IPS DF 6.9 (cell line): ENCODE data around the gene PMPCA.

Source experiments
- DNase-seq: peaks from one replicate; pipeline ENCODE4 v3.0.0-alpha.2; 2013; ENCODE audit warnings: low read depth, low spot score
- H3K27ac ChIP-seq: one replicate; pipeline ENCODE4 v1.5.1; 2013; ENCODE audit warnings: low read length, control low read depth
- H3K27me3 ChIP-seq: 2 replicates; pipeline ENCODE4 v1.6.1; 2013; ENCODE audit warnings: mild to moderate bottlenecking, low read length; ENCODE audit not compliant: control insufficient read depth, insufficient read depth
- H3K36me3 ChIP-seq: 2 replicates; pipeline ENCODE4 v1.6.1; 2013; ENCODE audit warnings: low read length; ENCODE audit not compliant: control insufficient read depth, insufficient read depth
- H3K4me1 ChIP-seq: 2 replicates; pipeline ENCODE4 v1.6.1; 2013; ENCODE audit warnings: low read length; ENCODE audit not compliant: control insufficient read depth, insufficient read depth
- H3K4me3 ChIP-seq: 2 replicates; pipeline ENCODE4 v1.5.1; 2013; ENCODE audit warnings: mild to moderate bottlenecking, low read length
- H3K9me3 ChIP-seq: 2 replicates; pipeline ENCODE4 v1.6.1; 2013; ENCODE audit warnings: low read length, inconsistent platforms; ENCODE audit not compliant: control insufficient read depth, insufficient read depth
- WGBS: extraction: QIAGEN DNeasy Blood & Tissue Kit; methylation state at CpG from one replicate; pipeline ENCODE4 v1.1.7; 2013; ENCODE audit warnings: mixed read lengths, missing lambda C conversion rate; ENCODE audit not compliant: insufficient read length, insufficient coverage; 5-methylcytosine and 5-hydroxymethylcytosine counted together

PMPCA gene

DNA sequence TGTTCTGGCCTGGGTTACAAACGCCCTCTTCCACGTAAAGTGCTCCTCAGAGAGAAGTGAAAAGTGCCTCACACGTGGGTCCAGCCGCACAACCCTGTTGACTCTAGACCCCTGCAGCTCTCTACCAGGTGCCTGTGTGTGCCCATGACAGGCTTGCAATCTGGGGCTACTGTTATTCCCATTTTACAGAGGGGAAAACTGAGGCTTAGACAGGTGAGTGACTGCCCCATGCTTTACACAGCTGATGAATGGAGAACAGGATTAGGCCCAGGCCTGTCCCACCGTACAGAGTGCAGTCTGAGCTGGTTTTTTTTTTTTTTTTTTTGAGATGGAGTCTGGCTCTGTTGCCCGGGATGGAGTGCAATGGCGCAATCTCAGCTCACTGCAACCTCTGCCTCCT, 35.3 kb downstream of the PMPCA start:
- WGBS, result no CpG with 5 or more reads among the region's 7 CpGs
- Histone ChIP-seq H3K4me1 (no peaks in the 10 kb centered on the region), H3K27me3 (no peaks in the 10 kb centered on the region), H3K4me3 (no peak overlapping the region), H3K27ac (no peak overlapping the region), H3K36me3 (peaks cover 44% of the 10 kb centered on the region), H3K9me3 (no peaks in the 10 kb centered on the region)
- no peak for DNase-seq

DNA sequence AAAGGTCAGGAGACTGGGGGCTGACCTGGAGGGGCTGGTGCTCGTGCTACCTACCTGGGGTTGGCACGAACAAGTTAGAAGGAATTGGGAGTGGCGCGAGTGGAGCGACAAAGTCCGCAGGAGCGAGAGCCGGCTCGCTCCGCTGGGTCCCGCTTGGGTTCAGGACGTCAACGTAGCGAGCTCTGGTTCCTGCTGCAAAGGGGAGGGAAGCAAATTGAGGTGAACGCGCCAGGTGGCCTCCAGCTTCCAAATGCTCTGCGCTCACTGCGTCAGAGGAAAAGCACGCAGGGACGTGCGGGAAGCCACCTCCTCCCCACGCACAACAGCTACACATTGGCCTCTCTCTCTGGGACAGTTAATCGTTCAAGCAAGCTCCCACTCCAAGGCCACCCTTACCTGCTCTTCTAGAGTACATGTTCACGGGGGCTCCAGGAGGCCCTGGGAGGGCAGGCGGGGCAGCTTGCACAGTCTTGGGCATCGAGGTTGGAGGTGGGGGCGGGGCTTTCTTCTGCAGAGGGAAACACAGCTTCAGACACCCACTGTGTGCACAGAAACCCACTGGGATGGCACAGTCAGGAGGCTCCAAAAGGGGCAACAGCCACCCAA, 36.8 kb downstream of the PMPCA start:
- no CpG with 5 or more reads among the region's 27 CpGs for WGBS
- peaks cover 40% of the 10 kb centered on the region for H3K36me3 ChIP-seq

DNA sequence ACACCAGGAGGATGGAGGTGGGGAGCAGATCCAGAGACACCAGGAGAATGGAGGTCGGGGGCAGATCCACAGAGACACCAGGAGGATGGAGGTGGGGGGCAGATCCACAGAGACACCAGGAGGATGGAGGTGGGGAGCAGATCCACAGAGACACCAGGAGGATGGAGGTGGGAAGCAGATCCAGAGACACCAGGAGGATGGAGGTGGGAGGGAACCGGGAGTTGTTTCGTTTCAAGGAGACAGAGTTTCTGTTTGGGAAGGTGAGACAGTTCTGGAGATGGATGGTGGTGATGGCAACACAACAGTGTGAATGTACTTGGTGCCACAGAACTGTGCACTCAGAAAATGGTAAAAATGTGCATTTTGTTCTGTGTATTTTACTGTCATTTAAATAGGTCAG, 38.2 kb downstream of the PMPCA start:
- WGBS, result no CpG with 5 or more reads among the region's 3 CpGs
- H3K9me3 ChIP-seq, result no peaks in the 10 kb centered on the region
- no peaks in the 10 kb centered on the region for H3K27me3 ChIP-seq
- H3K36me3 ChIP-seq, result peaks cover 36% of the 10 kb centered on the region
- H3K4me3 ChIP-seq, result no peak overlapping the region
- H3K27ac ChIP-seq, result no peak overlapping the region
- no peak for DNase-seq
- H3K4me1 ChIP-seq, result no peaks in the 10 kb centered on the region

More for the DNA sequence above, 36.8 kb downstream of the PMPCA start:
- no peak for DNase-seq
- Histone ChIP-seq H3K27ac (no peak overlapping the region), H3K4me3 (no peak overlapping the region), H3K9me3 (no peaks in the 10 kb centered on the region), H3K27me3 (no peaks in the 10 kb centered on the region), H3K4me1 (no peaks in the 10 kb centered on the region)

DNA sequence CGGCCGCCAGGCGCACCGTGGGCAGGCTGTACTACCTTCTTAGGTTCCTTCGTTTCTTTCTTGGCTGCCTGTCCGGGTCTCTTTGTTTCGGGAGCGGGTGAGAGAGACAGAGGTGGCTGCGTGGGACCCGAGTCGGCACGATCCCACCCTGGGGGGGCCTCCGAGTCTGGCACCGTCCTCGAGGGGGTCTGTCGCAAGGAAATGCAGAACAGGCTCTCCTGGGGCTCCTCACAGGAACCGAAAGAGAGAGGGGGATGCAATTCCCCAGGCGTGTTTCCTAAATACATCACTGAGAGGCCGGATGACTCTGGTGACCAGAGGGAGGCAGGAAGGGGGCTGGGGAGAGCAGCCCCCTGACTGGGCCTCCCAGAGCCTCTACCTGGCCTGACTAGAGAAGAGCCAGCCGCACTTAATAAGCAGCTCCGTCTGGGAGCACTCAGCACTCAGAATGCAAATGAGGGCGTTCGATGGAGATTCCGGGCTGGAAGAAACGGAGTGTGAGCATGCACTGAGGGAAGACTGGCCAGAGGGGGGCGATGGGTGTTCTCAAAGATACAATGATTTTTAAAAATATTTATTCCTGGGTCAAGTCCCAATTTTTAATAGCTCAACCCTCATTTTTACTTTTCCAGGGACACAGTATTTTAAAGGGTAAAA, 40.9 kb downstream of the PMPCA start:
- Histone ChIP-seq H3K27me3 (no peaks in the 10 kb centered on the region), H3K36me3 (peaks cover 52% of the 10 kb centered on the region), H3K27ac (no peak overlapping the region), H3K4me3 (no peak overlapping the region), H3K4me1 (no peaks in the 10 kb centered on the region), H3K9me3 (no peaks in the 10 kb centered on the region)
- no peak for DNase-seq
- WGBS, result no CpG with 5 or more reads among the region's 26 CpGs

DNA sequence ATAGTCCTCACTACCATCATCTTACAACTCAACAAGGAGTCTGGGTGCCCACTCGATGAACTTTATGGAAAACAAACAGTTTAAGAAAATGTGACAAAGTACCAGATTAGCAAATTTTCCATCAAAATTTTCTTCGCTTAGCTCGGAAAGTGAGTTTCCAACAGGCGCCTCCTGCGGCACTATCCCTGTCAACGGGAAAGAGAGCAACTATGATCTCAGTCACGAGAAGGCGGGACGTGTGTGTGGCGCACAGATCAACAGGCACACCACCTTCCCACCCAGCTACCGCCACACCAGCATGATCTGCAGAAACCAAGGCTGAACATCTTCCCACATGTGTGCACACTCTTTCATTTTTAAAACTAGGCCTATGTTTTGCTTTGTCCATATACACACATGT, 42.9 kb downstream of the PMPCA start:
- Histone ChIP-seq H3K4me3 (no peak overlapping the region), H3K4me1 (no peaks in the 10 kb centered on the region), H3K27me3 (no peaks in the 10 kb centered on the region), H3K27ac (no peak overlapping the region), H3K9me3 (no peaks in the 10 kb centered on the region), H3K36me3 (peaks cover 50% of the 10 kb centered on the region)
- no CpG with 5 or more reads among the region's 11 CpGs for WGBS
- DNase-seq, result no peak

DNA sequence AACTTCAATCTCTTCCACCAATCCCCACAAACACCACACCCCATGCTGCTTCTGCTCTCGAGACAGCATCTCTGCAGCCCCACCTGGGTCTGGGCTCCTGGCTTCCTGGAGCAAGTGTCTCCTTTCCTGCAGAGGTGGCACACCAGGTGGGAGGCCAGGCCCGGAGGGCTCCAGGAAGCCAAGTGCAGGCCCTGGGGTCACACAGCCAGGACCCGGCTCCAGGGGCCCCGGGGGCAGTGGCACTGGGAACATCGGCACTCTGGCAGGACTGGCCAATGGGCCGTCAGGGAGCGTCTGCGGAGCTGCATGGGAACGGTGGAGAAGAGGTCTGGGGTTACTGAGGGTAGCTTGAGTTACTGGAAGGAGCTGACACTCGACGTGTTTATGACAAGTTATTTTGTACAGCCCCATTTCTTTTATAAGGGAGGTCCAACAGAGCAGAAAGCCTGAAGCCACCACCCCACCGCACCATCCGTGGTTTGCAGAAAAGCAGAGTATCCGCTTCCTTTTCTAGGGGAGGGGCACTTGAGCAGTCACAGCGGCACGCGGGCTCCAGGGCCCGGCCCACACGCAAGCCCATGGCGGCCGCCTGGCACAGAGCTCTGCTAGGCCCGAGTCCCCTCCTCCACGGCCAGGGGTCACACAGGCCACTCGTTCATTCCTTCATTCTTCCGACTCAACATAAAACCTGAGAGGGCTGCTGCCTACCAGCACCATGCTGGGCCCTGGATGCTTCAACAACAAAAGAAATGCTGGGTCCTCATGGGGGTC, 43.8 kb downstream of the PMPCA start:
- Histone ChIP-seq H3K4me1 (no peaks in the 10 kb centered on the region), H3K27me3 (no peaks in the 10 kb centered on the region), H3K36me3 (peaks cover 55% of the 10 kb centered on the region), H3K27ac (no peak overlapping the region), H3K4me3 (no peak overlapping the region), H3K9me3 (no peaks in the 10 kb centered on the region)
- DNase-seq, result no peak
- WGBS, result no CpG with 5 or more reads among the region's 25 CpGs

DNA sequence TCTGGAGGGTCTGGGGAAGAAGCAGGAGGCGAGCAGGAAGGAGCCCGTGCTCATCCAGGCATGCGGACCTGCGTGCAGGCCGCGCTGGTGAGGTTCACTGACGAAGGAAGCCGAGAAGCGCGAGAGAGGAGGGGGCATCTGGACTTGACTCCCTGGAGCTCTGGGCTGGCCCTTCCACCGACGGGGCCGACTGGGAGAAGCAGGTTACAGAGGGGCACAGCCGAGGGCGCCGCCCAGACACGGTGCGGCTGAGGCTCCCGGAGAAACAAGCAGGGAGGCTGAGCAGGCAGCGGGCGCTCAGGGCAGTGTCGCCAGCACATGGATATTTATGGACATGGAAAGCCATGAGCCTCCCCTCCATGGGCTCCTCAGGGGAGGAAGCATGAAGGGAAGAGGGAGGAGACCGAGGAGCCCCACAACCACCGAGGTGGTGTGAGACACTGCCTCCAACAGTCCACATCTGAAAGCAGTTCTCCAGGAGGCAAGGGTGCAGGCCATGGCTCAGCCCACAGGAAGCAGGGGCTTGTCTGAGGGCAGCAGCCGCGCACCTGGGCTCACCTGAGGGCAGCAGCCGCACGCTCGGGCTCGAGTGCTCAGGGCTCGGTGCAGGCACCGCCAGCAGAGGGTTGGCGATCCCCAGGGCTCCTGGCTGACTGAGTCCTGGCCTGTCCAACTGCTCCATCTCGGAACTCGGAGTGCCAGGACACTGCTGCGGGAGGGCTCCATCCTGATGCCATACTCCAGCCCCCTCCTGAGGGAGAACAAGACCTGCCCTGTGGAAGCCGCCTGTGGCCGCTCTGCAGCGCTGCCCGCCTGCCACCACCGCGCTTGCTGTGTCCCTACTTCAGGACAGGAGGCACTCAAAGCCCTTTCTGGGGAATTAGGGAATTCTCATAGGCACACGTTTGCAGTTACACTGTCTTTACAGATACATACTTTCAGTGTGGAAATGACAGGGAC, 44.9 kb downstream of the PMPCA start:
- Histone ChIP-seq H3K9me3 (no peaks in the 10 kb centered on the region), H3K4me1 (no peaks in the 10 kb centered on the region), H3K27me3 (no peaks in the 10 kb centered on the region), H3K4me3 (no peak overlapping the region), H3K27ac (no peak overlapping the region), H3K36me3 (peaks cover 61% of the 10 kb centered on the region)
- WGBS, result no CpG with 5 or more reads among the region's 43 CpGs
- no peak for DNase-seq

DNA sequence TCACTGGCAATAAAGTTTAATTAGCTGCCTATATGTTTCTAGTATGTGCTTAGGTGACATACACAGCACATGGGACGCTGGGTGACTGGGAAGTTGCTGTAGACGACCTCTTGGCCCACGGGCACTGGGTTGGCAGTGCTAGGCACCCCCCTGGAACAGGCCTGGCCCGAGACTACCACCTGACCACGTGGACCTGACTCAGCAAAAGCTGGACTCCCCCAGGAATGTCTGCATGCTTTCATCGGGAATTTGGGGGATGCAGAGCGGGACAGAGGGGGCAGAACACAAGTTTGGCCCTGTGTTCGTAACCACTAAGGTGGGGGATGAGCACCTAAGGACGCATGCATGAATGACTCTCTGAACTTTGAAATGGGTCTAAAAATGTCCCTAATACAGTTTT, 45.8 kb downstream of the PMPCA start:
- no CpG with 5 or more reads among the region's 9 CpGs for WGBS
- H3K4me3 ChIP-seq, result no peak overlapping the region
- H3K36me3 ChIP-seq, result peaks cover 57% of the 10 kb centered on the region
- no peak overlapping the region for H3K27ac ChIP-seq
- no peaks in the 10 kb centered on the region for H3K9me3 ChIP-seq
- H3K27me3 ChIP-seq, result no peaks in the 10 kb centered on the region
- no peak for DNase-seq
- H3K4me1 ChIP-seq, result no peaks in the 10 kb centered on the region

DNA sequence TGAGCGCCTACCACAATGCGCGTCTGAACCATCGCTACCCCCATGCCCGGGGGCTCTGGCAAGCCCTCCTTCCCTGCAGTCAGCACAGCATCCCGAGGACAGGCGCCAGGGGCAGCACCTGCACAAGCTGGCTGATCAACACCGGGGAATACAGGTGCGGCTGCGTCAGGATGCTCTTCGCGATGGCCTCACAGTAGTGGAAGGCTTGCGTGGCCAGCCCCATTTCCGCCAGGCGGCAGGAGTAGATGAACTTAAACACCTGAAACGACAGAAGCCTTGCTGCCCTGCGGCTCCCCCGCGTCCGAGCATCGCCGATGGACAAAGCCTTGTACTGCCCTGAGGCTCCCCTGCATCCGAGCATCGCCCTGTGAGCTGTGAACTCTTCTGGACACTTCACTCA, 46.9 kb downstream of the PMPCA start:
- H3K27ac ChIP-seq, result no peak overlapping the region
- DNase-seq, result no peak
- H3K4me3 ChIP-seq, result no peak overlapping the region
- H3K4me1 ChIP-seq, result no peaks in the 10 kb centered on the region
- H3K36me3 ChIP-seq, result peaks cover 61% of the 10 kb centered on the region
- WGBS, result no CpG with 5 or more reads among the region's 24 CpGs
- no peaks in the 10 kb centered on the region for H3K27me3 ChIP-seq
- H3K9me3 ChIP-seq, result no peaks in the 10 kb centered on the region

DNA sequence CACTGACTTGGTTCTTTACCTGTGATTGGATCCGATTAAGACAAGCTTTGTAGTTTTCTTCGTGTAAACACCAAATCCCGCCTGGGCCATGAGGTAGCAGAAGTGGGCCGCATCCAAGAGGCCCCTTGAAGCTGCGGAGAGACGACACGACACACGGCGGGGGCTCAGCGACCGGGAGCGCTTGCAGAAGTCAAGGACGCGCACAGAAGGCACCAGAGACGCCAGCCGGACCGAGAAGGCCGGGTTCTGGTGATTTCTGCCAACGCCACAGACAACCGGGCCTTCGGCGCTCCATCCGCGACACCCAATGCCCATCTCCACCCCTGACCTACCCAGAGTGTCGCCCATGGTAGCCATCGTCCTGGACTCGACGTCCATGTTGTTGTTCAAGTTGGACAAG, 49.0 kb downstream of the PMPCA start:
- H3K36me3 ChIP-seq, result peaks cover 68% of the 10 kb centered on the region
- WGBS, result no CpG with 5 or more reads among the region's 28 CpGs
- no peaks in the 10 kb centered on the region for H3K4me1 ChIP-seq
- H3K9me3 ChIP-seq, result no peaks in the 10 kb centered on the region
- H3K27me3 ChIP-seq, result no peaks in the 10 kb centered on the region
- no peak for DNase-seq
- H3K27ac ChIP-seq, result no peak overlapping the region
- no peak overlapping the region for H3K4me3 ChIP-seq
